Measurements from ENCODE around the gene HRH1.
"Not testable (repeated sequence)": the region's sequence is repeated elsewhere in the genome, so short reads cannot be mapped to it uniquely, and the experiment has no call there.

HRH1 gene

GRCh38 chr3:11144996-11145395, 9.3 kb upstream of the HRH1 start:
- FAIRE-seq: no peak

GRCh38 chr3:11145888-11146287, 8.4 kb upstream of the HRH1 start:
- no peak for FAIRE-seq

- no peak for FAIRE-seq
Observed at GRCh38 chr3:11146773-11147660, 7.3 kb upstream of the HRH1 start.

GRCh38 chr3:11150256-11150655, 4.0 kb upstream of the HRH1 start:
- no peak for FAIRE-seq

GRCh38 chr3:11152301-11152700, 2.0 kb upstream of the HRH1 start:
- FAIRE-seq: no peak

GRCh38 chr3:11154953-11155325, 646 bp downstream of the HRH1 start:
- FAIRE-seq: no peak

- no peak for FAIRE-seq
Observed at GRCh38 chr3:11155341-11156025, 1.2 kb downstream of the HRH1 start.

GRCh38 chr3:11156026-11156410, 1.7 kb downstream of the HRH1 start:
- FAIRE-seq: no peak

GRCh38 chr3:11157421-11157820, 3.1 kb downstream of the HRH1 start:
- no peak for FAIRE-seq

GRCh38 chr3:11159421-11159904, 5.2 kb downstream of the HRH1 start:
- no peak for FAIRE-seq

- no peak for FAIRE-seq
Observed at GRCh38 chr3:11161666-11162065, 7.4 kb downstream of the HRH1 start.

- FAIRE-seq: no peak
Observed at GRCh38 chr3:11162401-11163345, 8.4 kb downstream of the HRH1 start.

- FAIRE-seq: no peak
Observed at GRCh38 chr3:11164607-11165006, 10.3 kb downstream of the HRH1 start.

- FAIRE-seq: no peak
Observed at GRCh38 chr3:11165476-11165875, 11.2 kb downstream of the HRH1 start.

- not testable (repeated sequence) for FAIRE-seq
Observed at GRCh38 chr3:11166807-11167400, 12.6 kb downstream of the HRH1 start.

GRCh38 chr3:11167590-11167989, 13.3 kb downstream of the HRH1 start:
- no peak for FAIRE-seq

GRCh38 chr3:11168406-11168805, 14.1 kb downstream of the HRH1 start:
- no peak for FAIRE-seq

- no peak for FAIRE-seq
Observed at GRCh38 chr3:11168881-11169805, 14.8 kb downstream of the HRH1 start.

- FAIRE-seq: no peak
Observed at GRCh38 chr3:11170052-11170770, 15.9 kb downstream of the HRH1 start.

GRCh38 chr3:11172096-11172690, 17.9 kb downstream of the HRH1 start:
- FAIRE-seq: no peak
